ENCODE measurements around the gene GLCE.
A peak's percentile ranks its signal among the peaks of the same experiment; 100 is the strongest.

Gene GLCE

DNA sequence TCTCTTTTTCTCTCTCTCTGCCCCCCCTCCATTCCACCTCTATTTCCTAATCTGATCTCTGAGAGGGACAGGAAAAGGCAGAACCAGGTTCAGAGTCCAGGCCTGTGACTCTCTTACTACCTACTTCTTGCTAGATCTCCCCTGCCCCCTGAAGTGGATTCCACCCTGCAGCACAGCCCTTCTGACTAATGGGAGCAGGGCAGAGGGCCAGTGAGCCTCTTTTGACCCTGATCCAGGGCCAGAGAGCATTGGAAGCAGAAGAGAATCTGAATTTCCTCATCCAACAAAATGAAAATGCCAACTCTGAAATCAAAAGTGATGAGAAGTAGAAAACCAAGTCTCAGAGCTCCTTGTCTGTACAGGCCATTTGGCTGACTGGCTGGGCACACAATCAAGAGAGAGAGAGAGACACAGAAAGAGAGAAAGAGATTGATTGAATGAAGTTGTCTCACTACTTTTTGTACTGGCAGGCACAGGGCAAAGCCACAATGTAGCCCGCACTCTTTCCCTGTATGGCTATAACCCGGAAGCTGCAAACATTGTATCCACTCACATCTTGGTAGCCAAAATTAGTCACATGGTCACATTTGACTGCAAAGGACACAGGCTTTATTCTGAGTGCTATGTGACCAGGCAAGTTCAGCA, 31.6 kb upstream of the GLCE start:
- intact Hi-C loops (cut with micrococcal nuclease): no loop called here
- no peaks in the 10 kb centered on the region for H3K27me3 Mint-ChIP-seq
- no peaks in the 10 kb centered on the region for H3K9me3 Mint-ChIP-seq
- peaks cover 78% of the 10 kb centered on the region for H3K4me1 Mint-ChIP-seq (ENCODE audit: low read depth)
- H3K4me3 Mint-ChIP-seq: no peak overlapping the region
- peak overlapping the region; percentile 69 for H3K27ac Mint-ChIP-seq
- H3K36me3 Mint-ChIP-seq (ENCODE audit: low read depth): no peaks in the 10 kb centered on the region

DNA sequence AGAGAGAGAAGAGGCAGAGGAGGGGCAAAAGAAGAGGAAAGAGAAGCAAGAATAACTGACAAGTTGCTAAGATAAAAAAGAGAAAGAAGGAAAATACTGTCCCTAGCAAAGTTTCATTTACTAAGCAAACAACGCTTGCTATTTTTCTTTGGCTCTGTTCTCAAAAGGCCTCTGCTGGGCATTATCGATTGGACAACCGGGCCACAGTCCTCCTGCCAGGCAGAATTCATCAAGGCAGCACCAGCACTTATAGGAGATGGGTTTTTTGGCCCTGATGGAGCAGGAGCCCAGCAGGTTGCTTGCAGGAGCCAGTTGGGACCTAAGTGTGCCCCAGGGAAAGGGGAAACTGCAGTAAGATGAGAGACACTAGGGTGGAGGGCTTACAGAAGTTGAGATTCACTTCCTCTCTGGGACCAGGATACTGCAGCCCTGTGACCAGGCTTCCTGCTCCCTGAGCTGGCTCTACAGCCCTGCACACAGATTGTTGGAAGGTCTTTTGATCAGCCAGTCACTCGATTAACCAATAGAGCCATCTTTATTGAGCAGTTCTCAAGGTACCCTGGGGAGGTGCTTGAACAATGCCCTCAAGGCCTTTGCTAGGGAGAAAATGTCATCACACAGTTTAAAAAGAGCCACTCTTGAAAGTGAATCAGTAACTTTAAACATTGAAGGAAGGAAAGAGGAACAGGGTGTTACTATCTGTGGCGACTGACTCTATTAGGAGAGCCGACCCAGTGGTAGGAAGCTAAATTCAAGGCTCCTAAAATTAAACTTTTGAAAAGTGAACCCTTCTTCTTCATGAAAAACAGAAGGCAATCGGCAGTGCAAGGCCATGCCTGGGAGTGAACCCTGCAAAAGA, 28.8 kb upstream of the GLCE start:
- intact Hi-C loops (cut with micrococcal nuclease): loop anchor here (2.0 kb wide), 1 partner anchor 29 kb away; the partner anchor contains the start of gene GLCE
- H3K36me3 Mint-ChIP-seq (ENCODE audit: low read depth): no peaks in the 10 kb centered on the region
- H3K27ac Mint-ChIP-seq: peak overlapping the region; percentile 94
- peaks cover 74% of the 10 kb centered on the region for H3K4me1 Mint-ChIP-seq (ENCODE audit: low read depth)
- peak overlapping the region; percentile 65 for H3K4me3 Mint-ChIP-seq
- no peaks in the 10 kb centered on the region for H3K27me3 Mint-ChIP-seq
- H3K9me3 Mint-ChIP-seq: no peaks in the 10 kb centered on the region

DNA sequence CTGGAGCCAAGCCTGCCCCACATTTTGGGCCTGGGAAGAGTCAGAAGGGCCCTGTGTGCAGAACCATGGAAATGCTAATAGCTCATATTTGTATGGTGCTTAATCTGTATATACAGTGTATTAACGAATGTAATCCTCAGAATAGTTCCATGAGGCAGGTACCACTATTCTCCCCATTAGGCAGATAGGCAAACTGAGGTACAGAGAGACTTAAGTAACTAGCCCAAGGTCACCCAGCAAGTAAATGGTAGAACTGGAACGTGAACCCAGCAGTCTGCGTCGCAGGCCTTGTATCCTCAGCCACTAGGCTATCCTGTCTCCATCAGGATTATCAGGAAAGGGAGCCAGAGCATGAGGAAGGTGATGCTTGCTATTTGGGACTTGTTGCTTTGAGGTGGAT, 28.0 kb upstream of the GLCE start:
- H3K4me3 Mint-ChIP-seq: no peak overlapping the region
- no peaks in the 10 kb centered on the region for H3K9me3 Mint-ChIP-seq
- H3K27me3 Mint-ChIP-seq: no peaks in the 10 kb centered on the region
- H3K4me1 Mint-ChIP-seq (ENCODE audit: low read depth): peaks cover 67% of the 10 kb centered on the region
- no peaks in the 10 kb centered on the region for H3K36me3 Mint-ChIP-seq (ENCODE audit: low read depth)
- intact Hi-C loops (cut with micrococcal nuclease): no loop called here
- H3K27ac Mint-ChIP-seq: peak overlapping the region; percentile 94

DNA sequence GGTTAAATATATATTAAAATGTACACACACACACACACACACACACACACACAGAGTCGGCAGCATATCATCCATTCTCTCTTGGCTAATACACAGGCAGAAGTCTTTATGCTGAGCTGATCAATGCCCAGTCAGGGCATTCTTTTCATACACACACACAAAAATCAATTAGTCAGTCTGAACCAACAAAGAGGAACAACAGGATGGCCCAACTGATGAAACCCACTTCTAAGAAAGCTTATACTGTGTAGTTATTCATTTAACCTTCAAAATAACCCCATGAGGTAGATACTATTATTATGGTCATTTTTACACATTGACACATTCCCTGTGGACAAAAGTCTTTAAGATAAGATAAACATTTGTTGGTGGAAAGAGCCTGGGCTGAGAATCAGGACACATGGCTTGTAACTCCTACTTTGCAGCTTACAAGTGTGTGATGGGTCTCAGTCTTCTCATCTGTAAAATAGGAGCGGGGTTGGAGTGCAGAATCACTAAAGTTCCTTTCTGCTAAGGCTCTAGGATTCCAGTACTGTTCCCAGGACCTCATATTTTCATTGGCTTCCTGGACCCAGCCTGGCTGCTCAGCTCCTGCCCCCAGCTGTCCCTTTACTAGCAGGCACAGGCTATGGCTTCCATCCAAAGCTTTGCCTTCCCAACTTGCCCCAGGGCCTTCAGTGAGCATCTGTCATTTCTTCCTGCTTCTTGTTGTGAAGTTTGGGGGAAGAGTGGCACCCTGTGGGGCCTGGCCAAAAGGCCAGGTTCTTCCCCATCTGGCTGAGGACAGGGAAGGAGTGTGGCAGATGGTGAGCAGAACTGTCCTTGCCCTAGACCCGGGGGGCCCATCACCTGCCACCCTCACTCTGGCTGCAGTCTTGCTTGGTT, 27.2 kb upstream of the GLCE start:
- no peaks in the 10 kb centered on the region for H3K9me3 Mint-ChIP-seq
- peaks cover 67% of the 10 kb centered on the region for H3K4me1 Mint-ChIP-seq (ENCODE audit: low read depth)
- no peaks in the 10 kb centered on the region for H3K27me3 Mint-ChIP-seq
- H3K4me3 Mint-ChIP-seq: no peak overlapping the region
- intact Hi-C loops (cut with micrococcal nuclease): no loop called here
- peak overlapping the region; percentile 94 for H3K27ac Mint-ChIP-seq
- H3K36me3 Mint-ChIP-seq (ENCODE audit: low read depth): no peaks in the 10 kb centered on the region

DNA sequence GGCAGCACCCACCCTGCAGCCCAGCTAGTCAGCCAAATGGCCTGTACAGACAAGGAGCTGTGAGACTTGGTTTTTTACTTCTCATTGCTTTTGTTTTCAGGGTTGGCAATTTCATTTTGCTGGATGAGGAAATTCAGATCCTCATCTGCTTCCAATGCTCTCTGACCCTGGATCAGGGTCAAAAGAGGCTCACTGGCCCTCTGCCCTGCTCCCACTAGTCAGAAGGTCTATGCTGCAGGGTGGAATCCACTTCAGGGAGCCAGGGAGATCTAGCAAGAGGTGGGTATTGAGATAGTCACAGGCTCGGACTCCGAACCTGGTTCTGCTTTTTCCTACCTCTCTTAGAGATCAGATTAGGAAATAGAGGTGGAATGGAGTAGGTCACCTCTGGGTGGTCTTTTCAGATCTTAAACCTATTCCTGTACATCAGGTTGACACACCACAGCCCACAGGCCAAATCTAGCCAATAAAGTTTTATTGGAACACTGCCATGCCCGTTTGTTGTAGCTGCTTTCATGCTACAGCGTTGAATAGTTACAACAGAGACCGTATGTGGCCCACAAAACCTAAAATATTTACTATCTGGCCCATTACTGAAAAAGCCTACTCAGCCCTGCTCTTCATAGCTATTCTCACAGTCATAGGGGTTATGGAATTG, 26.4 kb upstream of the GLCE start:
- Mint-ChIP-seq H3K27me3 (peaks cover 3% of the 10 kb centered on the region), H3K4me3 (no peak overlapping the region), H3K9me3 (no peaks in the 10 kb centered on the region), H3K27ac (peak overlapping the region; percentile 94), H3K4me1 (ENCODE audit: low read depth) (peaks cover 60% of the 10 kb centered on the region), H3K36me3 (ENCODE audit: low read depth) (no peaks in the 10 kb centered on the region)
- intact Hi-C loops (cut with micrococcal nuclease): no loop called here

DNA sequence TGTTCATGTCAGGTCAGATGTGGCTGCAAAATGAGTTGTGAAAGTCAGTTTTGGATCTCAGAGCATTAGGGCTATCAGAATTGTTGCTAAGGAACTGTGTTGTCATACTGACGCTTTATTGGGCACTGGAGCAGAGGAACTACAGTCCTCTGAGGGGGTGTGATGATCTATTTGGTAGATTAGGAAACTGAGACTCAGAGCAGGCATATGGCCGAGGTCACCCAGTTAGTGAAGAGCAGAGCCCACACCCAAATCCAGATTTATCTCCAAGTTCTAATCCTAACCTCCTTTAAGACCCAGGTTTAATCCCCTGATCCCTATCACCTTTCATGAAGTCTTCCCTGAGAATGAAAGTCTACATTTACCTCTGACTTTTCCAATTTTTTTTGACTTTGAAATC, 25.6 kb upstream of the GLCE start:
- Mint-ChIP-seq H3K36me3 (ENCODE audit: low read depth) (no peaks in the 10 kb centered on the region), H3K27me3 (peaks cover 11% of the 10 kb centered on the region), H3K9me3 (no peaks in the 10 kb centered on the region), H3K4me3 (no peak overlapping the region), H3K4me1 (ENCODE audit: low read depth) (peaks cover 52% of the 10 kb centered on the region), H3K27ac (no peak overlapping the region)
- intact Hi-C loops (cut with micrococcal nuclease): no loop called here

DNA sequence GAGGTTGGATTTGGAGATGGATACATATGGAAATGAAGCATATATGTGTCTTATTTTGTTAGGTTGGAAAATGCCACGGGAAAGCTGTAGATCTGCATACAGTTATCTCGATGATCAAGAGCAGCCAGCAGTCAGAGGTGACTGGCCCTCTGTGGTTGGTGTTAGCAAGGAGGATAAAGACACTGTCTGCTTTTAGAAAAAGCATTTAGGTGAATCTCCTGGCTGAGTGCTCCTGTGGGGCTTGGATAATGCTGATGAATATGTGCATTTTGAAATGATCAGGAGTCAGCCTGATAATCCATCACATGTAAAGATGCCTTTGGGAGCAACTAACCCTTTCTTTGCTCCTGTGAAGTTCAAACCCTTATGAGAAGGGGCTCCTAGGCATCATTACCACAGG, 24.9 kb upstream of the GLCE start:
- intact Hi-C loops (cut with micrococcal nuclease): no loop called here
- Mint-ChIP-seq H3K36me3 (ENCODE audit: low read depth) (no peaks in the 10 kb centered on the region), H3K27me3 (peaks cover 16% of the 10 kb centered on the region), H3K9me3 (no peaks in the 10 kb centered on the region), H3K27ac (no peak overlapping the region), H3K4me1 (ENCODE audit: low read depth) (peaks cover 45% of the 10 kb centered on the region), H3K4me3 (no peak overlapping the region)

DNA sequence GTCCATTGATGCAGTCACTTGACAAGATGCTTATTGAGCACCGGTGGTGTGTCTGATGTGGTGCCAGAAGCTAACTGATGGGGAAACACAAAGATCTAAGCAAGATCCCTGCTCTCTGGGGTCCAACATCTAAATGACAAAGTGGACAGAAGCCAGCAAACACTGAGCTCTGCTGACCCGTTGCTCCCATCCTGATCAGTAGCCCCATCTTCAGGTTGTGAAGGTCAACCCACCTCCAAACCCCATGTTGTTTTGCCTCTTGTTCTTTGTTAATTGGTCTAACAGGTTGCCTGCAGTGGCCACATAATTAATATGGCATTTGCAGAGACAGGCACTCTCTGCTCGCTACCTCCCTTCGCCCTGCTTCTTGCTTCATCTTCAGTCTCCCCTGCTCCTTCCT, 21.5 kb upstream of the GLCE start:
- Mint-ChIP-seq H3K9me3 (no peaks in the 10 kb centered on the region), H3K4me3 (no peak overlapping the region), H3K4me1 (ENCODE audit: low read depth) (peaks cover 10% of the 10 kb centered on the region), H3K27ac (no peak overlapping the region), H3K27me3 (peaks cover 21% of the 10 kb centered on the region), H3K36me3 (ENCODE audit: low read depth) (no peaks in the 10 kb centered on the region)
- intact Hi-C loops (cut with micrococcal nuclease): no loop called here

DNA sequence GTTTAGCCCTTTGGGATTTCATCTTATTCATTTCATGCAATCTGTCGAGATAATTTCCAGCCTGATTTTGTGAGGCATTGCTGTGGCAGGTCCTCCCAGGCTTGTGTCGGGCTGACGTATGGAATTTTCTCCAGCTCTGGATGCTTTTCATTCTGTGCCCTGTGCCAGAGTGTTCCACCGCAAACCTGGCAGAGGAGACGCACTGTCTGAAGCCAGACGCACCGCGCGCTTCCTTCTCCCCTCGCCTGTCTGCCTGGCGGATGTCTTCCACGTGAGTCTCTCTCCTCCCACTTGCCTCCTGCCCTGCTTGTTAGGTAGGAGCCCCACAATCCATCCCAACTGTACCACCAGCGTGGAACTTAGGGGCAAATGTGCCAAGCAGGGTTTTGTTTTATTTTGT, 20.1 kb upstream of the GLCE start:
- no peaks in the 10 kb centered on the region for H3K9me3 Mint-ChIP-seq
- H3K27ac Mint-ChIP-seq: no peak overlapping the region
- intact Hi-C loops (cut with micrococcal nuclease): no loop called here
- H3K36me3 Mint-ChIP-seq (ENCODE audit: low read depth): no peaks in the 10 kb centered on the region
- no peak overlapping the region for H3K4me3 Mint-ChIP-seq
- peaks cover 21% of the 10 kb centered on the region for H3K27me3 Mint-ChIP-seq
- peaks cover under 1% of the 10 kb centered on the region for H3K4me1 Mint-ChIP-seq (ENCODE audit: low read depth)

DNA sequence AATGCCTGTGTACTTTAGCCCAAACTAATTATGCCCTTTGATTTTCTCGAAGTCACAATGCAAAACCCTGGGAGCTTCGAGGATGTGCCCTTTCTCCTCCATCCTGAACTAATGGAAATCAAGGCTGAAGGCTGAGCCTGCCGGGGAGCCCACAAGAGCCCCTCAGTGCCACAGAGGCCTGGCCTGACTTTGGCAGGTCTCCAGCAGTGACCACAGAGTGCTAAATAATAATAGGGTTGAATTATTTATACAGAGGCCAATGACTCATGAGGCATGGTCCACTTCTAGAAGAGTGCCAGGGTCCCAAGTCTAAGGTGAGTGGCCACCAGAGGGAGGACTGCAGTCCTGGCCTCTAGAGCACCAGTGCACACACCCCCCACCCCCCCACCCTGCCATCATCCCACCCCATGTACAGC, 19.1 kb upstream of the GLCE start:
- Mint-ChIP-seq H3K4me1 (ENCODE audit: low read depth) (peaks cover 7% of the 10 kb centered on the region), H3K36me3 (ENCODE audit: low read depth) (no peaks in the 10 kb centered on the region), H3K27ac (no peak overlapping the region), H3K27me3 (peaks cover 26% of the 10 kb centered on the region), H3K4me3 (no peak overlapping the region), H3K9me3 (no peaks in the 10 kb centered on the region)
- intact Hi-C loops (cut with micrococcal nuclease): no loop called here

DNA sequence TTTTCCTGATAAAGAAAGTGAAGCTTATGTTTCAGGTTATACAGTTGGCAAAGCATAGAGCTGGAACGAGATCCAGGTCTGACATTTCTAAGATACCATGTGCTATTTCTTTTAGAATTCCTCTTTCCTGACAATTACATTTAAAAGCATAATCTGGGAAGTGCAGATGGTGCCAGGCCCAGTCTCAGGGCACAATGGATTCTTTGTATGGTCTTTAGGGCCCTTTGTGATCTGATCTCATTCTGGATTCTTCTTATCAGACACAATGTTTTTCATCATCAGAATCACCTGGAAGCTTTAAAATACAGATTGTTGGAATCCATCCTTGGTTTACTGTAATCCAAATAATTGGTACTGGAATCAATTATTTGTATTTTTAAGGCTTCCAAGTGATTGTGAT, 18.6 kb upstream of the GLCE start:
- peaks cover 26% of the 10 kb centered on the region for H3K27me3 Mint-ChIP-seq
- H3K4me3 Mint-ChIP-seq: no peak overlapping the region
- no peaks in the 10 kb centered on the region for H3K9me3 Mint-ChIP-seq
- no peaks in the 10 kb centered on the region for H3K36me3 Mint-ChIP-seq (ENCODE audit: low read depth)
- no peak overlapping the region for H3K27ac Mint-ChIP-seq
- H3K4me1 Mint-ChIP-seq (ENCODE audit: low read depth): peaks cover 7% of the 10 kb centered on the region
- intact Hi-C loops (cut with micrococcal nuclease): no loop called here

DNA sequence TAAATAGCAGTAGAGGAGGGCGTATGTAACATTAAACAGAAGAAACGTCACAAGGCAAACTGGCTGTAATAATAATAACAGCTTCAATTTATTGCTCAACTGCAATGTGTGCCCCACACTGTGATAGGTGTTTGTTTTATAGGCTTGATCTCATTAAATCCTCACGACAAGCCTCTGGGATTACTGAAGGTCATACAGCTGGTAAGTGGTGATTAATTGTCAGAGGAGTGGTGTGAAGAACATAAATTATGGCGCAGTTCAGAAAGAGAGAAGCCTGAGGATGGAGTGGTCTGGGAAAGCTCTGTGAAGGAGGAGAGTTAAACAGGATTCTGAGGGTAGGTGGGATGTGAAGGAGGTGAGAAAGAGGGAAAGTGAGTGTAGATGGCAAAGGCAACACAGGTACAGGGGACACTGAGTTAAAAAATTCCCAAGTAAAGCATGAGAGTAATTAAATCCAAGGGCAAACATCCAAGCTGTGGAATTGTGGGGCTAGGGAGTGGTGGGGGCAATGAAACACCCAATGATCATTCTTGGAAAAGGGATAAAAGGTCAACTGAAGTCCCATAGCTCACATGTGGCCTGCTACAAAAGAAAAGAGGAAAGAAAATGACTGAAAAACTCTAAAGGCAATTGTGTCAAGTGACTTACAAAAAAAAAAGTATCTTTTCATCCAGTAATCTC, 16.5 kb upstream of the GLCE start:
- no peak overlapping the region for H3K4me3 Mint-ChIP-seq
- H3K36me3 Mint-ChIP-seq (ENCODE audit: low read depth): no peaks in the 10 kb centered on the region
- H3K27ac Mint-ChIP-seq: no peak overlapping the region
- intact Hi-C loops (cut with micrococcal nuclease): no loop called here
- peaks cover 32% of the 10 kb centered on the region for H3K27me3 Mint-ChIP-seq
- H3K4me1 Mint-ChIP-seq (ENCODE audit: low read depth): peaks cover 12% of the 10 kb centered on the region
- no peaks in the 10 kb centered on the region for H3K9me3 Mint-ChIP-seq

DNA sequence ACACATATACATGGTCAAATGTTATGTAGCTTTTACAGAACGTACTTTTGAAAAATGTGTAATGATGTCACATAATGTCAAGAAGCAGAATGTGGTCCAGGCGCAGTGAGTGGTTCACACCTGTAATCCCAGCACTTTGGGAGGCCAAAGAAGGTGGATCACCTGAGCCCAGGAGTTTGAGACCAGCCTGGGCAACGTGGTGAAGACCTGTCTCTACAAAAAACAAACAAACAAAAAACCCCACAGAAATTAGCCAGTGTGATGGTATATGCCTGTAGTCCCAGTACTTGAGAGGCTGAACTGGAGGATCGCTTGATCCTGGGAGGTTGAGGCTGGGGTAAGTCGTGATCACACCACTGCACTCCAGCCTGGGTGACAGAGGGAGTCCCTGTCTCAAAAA, 15.9 kb upstream of the GLCE start:
- Mint-ChIP-seq H3K4me3 (no peak overlapping the region), H3K4me1 (ENCODE audit: low read depth) (peaks cover 12% of the 10 kb centered on the region), H3K36me3 (ENCODE audit: low read depth) (no peaks in the 10 kb centered on the region), H3K9me3 (no peaks in the 10 kb centered on the region), H3K27me3 (peaks cover 29% of the 10 kb centered on the region), H3K27ac (no peak overlapping the region)
- intact Hi-C loops (cut with micrococcal nuclease): no loop called here

All from dendritic cell treated with granulocyte-macrophage colony-stimulating factor and Interleukin-4, amounts not matched to agents 40 ng/mL and 50 ng/mL, for 4 days (primary cell).